Esophagus muscularis mucosa (tissue), 3 donors: ENCODE results near the gene GRM4.

ENCODE experiments used
- CTCF ChIP-seq, 3 experiments: fragments of 200-600 bp in 2 of 3; fragments of 450-650 bp in 1 of 3; sonication (generic) in 2 of 3; IDR thresholded peaks; one replicate each; pipeline ENCODE4 v1.5.1; 2017 to 2019; ENCODE audit warnings: antibody characterized with exemption in 3 of 3, mild to moderate bottlenecking in 2 of 3, moderate library complexity in 1 of 3
- POLR2A ChIP-seq: fragments of 450-650 bp; IDR thresholded peaks from one replicate; pipeline ENCODE4 v1.6.1; 2017; ENCODE audit warnings: antibody characterized with exemption, moderate library complexity, mild to moderate bottlenecking, low read depth
- POLR2AphosphoS5 ChIP-seq, 2 donors: sonication (generic); formaldehyde crosslinking; IDR thresholded peaks; one replicate each; pipeline ENCODE4 v1.6.1; 2017; ENCODE audit warnings: antibody characterized with exemption in 2 of 2

DNA sequence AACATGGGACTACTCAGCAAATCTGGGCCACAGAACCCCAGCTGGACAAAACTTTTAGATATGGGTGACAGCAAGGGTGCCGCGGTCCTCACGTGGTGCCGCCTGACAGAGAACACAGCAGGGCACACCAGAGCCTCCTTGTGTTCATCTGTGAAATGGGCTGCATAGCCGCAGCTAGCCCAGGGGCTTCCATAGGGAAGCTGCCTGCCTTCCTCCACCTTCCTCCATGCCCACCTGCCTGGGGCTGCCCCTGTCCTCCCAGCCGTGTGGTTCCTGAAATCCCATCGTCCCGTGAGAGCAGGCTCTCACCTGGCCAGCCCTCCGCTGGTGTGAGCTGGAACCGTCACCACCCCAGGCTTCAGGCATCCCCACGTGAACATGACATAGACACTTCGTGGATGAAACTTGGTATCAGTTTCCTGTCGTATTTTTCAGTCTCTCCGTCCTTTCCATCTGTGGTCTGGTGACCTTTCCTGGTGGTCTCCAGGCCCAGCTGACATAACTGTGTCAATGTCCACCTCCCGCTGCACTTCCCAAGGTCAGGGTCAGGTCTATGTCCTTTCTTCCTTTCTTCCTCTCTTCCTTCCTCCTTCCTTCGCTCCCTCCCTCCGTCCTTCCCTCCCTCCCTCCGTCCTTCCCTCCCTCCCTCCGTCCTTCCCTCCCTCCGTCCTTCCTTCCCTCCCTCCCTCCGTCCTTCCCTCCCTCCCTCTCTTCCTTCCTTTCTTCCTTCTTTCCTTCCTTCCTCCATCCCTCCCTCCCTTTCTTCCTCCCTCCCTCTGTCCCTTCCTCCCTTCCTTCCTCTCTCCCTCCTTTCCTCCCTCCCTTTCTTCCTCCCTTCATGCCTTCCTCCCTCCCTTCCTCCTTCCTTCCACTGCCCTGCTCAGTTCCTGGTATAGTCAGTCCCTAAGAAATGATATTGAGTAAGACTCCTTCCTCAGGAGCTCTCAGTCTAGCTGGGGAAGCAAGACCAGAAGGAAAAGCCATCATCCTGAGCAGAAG lies 78.8 kb downstream of the GRM4 start:
- no peak for TF ChIP-seq POLR2A
- TF ChIP-seq POLR2AphosphoS5 (IDR thresholded peaks at IDR 0.05), result no peak
- TF ChIP-seq CTCF (IDR thresholded peaks at IDR 0.05), result no peak
